ENCODE results near the gene HDGFL2. TPM values are rescaled to one million over a fixed set of nuclear protein-coding genes. Genes with fewer than 3 reads are reported as not detected.

The HDGFL2 gene
- total and polyA plus RNA-seq, 10 of the 15 experiments (the other 5 are each of a cell fraction or from before 2014, with no cell fraction given) = 0.16 to 56.9 (median 25.3) TPM

DNA sequence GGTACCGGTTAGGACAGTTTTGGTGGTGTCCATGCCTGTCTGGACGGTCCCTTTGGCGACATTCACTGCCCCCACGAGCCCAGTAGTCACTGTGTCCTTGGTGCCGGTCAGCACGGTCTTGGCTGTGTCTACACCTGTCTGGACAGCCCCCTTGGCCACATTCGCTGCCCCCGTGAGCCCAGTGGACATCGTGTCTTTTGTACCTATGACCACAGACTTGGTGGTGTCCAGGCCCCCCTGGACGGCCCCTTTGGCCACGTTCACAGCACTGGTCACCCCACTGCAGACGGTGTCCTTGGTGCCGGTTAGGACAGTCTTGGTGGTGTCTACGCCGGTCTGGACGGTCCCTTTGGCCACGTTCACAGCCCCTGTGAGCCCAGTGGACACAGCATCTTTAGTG lies 40.0 kb downstream of the HDGFL2 start:
- no peak for FAIRE-seq
- intact Hi-C loops (cut with micrococcal nuclease; ENCODE audit: unreplicated experiment) = no loop called here
- RAD21 ChIA-PET (ENCODE audit: unreplicated experiment) = no interaction called here
- TF ChIP-seq, protein P1, sequence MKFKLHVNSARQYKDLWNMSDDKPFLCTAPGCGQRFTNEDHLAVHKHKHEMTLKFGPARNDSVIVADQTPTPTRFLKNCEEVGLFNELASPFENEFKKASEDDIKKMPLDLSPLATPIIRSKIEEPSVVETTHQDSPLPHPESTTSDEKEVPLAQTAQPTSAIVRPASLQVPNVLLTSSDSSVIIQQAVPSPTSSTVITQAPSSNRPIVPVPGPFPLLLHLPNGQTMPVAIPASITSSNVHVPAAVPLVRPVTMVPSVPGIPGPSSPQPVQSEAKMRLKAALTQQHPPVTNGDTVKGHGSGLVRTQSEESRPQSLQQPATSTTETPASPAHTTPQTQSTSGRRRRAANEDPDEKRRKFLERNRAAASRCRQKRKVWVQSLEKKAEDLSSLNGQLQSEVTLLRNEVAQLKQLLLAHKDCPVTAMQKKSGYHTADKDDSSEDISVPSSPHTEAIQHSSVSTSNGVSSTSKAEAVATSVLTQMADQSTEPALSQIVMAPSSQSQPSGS (IDR thresholded peaks at IDR 0.05; ENCODE audit: low read length) = no peak
- TF ChIP-seq BCLAF1 (IDR thresholded peaks at IDR 0.05) (no peak), E2F4 (IDR thresholded peaks at IDR 0.05; ENCODE audit: low read depth, low read length) (no peak), RBBP5 (conservative IDR thresholded peaks at IDR 0.05) (no peak), SMC3 (IDR thresholded peaks at IDR 0.05; ENCODE audit: borderline replicate concordance, low read length) (no peak), RUNX3 (IDR thresholded peaks at IDR 0.05; ENCODE audit: low read length) (no peak), NFIC (IDR thresholded peaks at IDR 0.05; ENCODE audit: low read depth, low read length) (no peak), MYB (IDR thresholded peaks at IDR 0.05; ENCODE audit: borderline replicate concordance, low read depth, low read length) (no peak), SPI1 (IDR thresholded peaks at IDR 0.05; ENCODE audit: borderline replicate concordance, insufficient read depth, low read depth, low read length) (no peak), SP1 (IDR thresholded peaks at IDR 0.05; ENCODE audit: low read depth, low read length) (no peak), FOXM1 (IDR thresholded peaks at IDR 0.05; ENCODE audit: low read depth, low read length) (no peak), EGR1 (IDR thresholded peaks at IDR 0.05; ENCODE audit: borderline replicate concordance in 1 of 2, low read depth in 2 of 2, low read length in 2 of 2) (no peak)
- TF ChIP-seq, protein P2, sequence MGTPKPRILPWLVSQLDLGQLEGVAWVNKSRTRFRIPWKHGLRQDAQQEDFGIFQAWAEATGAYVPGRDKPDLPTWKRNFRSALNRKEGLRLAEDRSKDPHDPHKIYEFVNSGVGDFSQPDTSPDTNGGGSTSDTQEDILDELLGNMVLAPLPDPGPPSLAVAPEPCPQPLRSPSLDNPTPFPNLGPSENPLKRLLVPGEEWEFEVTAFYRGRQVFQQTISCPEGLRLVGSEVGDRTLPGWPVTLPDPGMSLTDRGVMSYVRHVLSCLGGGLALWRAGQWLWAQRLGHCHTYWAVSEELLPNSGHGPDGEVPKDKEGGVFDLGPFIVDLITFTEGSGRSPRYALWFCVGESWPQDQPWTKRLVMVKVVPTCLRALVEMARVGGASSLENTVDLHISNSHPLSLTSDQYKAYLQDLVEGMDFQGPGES (IDR thresholded peaks at IDR 0.05) = no peak
- TF ChIP-seq, protein P3, sequence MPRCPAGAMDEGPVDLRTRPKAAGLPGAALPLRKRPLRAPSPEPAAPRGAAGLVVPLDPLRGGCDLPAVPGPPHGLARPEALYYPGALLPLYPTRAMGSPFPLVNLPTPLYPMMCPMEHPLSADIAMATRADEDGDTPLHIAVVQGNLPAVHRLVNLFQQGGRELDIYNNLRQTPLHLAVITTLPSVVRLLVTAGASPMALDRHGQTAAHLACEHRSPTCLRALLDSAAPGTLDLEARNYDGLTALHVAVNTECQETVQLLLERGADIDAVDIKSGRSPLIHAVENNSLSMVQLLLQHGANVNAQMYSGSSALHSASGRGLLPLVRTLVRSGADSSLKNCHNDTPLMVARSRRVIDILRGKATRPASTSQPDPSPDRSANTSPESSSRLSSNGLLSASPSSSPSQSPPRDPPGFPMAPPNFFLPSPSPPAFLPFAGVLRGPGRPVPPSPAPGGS (IDR thresholded peaks at IDR 0.05; ENCODE audit: borderline replicate concordance, insufficient read depth, low read depth, low read length, poor library complexity, severe bottlenecking) = no peak
- TF ChIP-seq, protein P4, sequence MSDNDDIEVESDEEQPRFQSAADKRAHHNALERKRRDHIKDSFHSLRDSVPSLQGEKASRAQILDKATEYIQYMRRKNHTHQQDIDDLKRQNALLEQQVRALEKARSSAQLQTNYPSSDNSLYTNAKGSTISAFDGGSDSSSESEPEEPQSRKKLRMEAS (IDR thresholded peaks at IDR 0.05; ENCODE audit: low read depth, low read length) = no peak
- TF ChIP-seq, protein P5, sequence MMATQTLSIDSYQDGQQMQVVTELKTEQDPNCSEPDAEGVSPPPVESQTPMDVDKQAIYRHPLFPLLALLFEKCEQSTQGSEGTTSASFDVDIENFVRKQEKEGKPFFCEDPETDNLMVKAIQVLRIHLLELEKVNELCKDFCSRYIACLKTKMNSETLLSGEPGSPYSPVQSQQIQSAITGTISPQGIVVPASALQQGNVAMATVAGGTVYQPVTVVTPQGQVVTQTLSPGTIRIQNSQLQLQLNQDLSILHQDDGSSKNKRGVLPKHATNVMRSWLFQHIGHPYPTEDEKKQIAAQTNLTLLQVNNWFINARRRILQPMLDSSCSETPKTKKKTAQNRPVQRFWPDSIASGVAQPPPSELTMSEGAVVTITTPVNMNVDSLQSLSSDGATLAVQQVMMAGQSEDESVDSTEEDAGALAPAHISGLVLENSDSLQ (IDR thresholded peaks at IDR 0.05) = no peak

More for the DNA sequence above, 40.0 kb downstream of the HDGFL2 start:
- H2AFZ ChIP-seq (ENCODE audit: control insufficient read depth, low read depth, low read length) = no peak overlapping the region
- H3K9ac ChIP-seq (ENCODE audit: control insufficient read depth, insufficient read depth, low read length) = no peak overlapping the region
- CTCF ChIA-PET = no interaction called here
- DNase-seq (ENCODE audit: low read depth, low spot score) (no peak), ATAC-seq (no peak)
- H4K20me1 ChIP-seq (ENCODE audit: control insufficient read depth, insufficient read depth) = no peaks in the 10 kb centered on the region
- H3K9me3 ChIP-seq (replicated peaks; ENCODE audit: control insufficient read depth, insufficient read depth, low read length) = no peaks in the 10 kb centered on the region
- no peaks in the 10 kb centered on the region for H3K27me3 ChIP-seq (replicated peaks in 1 of 2; ENCODE audit: control insufficient read depth in 2 of 2, insufficient read depth in 2 of 2, low read length in 1 of 2)
- no peaks in the 10 kb centered on the region for H3K36me3 ChIP-seq (ENCODE audit: control insufficient read depth in 2 of 2, insufficient read depth in 2 of 2, low read length in 1 of 2)
- no TSS peak for BruUV-seq (replicated peaks)
- H3K4me3 ChIP-seq = no peak overlapping the region
- POLR2A ChIA-PET = no interaction called here
- SMC1A ChIA-PET (ENCODE audit: uncharacterized antibody, unreplicated experiment) = no interaction called here
- in situ Hi-C loops (cut with MboI) = no loop called here
- H3K4me2 ChIP-seq (ENCODE audit: control insufficient read depth, insufficient read depth) = no peak overlapping the region
- no peaks in the 10 kb centered on the region for H3K4me1 ChIP-seq (ENCODE audit: control insufficient read depth, insufficient read depth, low read length)
- no peak overlapping the region for H3K27ac ChIP-seq (ENCODE audit: control insufficient read depth, insufficient read depth)
- H3K79me2 ChIP-seq (ENCODE audit: control insufficient read depth, insufficient read depth, low read length) = no peaks in the 10 kb centered on the region
- WGBS (ENCODE audit: insufficient coverage, insufficient replicate concordance, low lambda C conversion rate, missing lambda C conversion rate) = 51% methylated on average over 17 of the region's 17 CpGs

Measured in GM12878 (cell line).